SU-DHL-6 (cell line): ENCODE results near the gene NPB.

ENCODE experiments used
- H2AFZ ChIP-seq: fragments of 200-600 bp; sonication (generic); 2 replicates; pipeline ENCODE4 v1.6.1; 2014; ENCODE audit warnings: low read depth, mild to moderate bottlenecking, moderate library complexity, mixed read lengths, antibody characterized with exemption, low read length; ENCODE audit not compliant: severe bottlenecking
- H3F3A ChIP-seq: fragments of 200-600 bp; shearing (Covaris generic); 2 replicates; pipeline ENCODE4 v1.6.0; 2016; ENCODE audit warnings: antibody characterized with exemption, mild to moderate bottlenecking; ENCODE audit not compliant: insufficient read depth
- H3K27ac ChIP-seq: fragments of 200-600 bp; sonication (generic); 2 replicates; pipeline ENCODE4 v1.5.1; 2016; ENCODE audit warnings: low read depth, mild to moderate bottlenecking, low read length, moderate library complexity, mixed read lengths
- H3K27me3 ChIP-seq: fragments of 200-600 bp; sonication (generic), shearing (Covaris generic); 2 replicates; pipeline ENCODE4 v1.6.0; 2014; ENCODE audit warnings: mild to moderate bottlenecking, low read length
- H3K36me3 ChIP-seq: fragments of 200-600 bp; sonication (generic); 2 replicates; pipeline ENCODE4 v1.6.1; 2014; ENCODE audit warnings: mild to moderate bottlenecking, low read length, mixed read lengths
- H3K4me2 ChIP-seq: fragments of 300-600, 200-600 bp; shearing (Covaris generic), sonication (generic); 2 replicates; pipeline ENCODE4 v1.6.0; 2014; ENCODE audit warnings: low read length, low read depth, mild to moderate bottlenecking; ENCODE audit not compliant: poor library complexity, severe bottlenecking
- H3K4me3 ChIP-seq: fragments of 200-600 bp; sonication (generic); 2 replicates; pipeline ENCODE4 v1.5.1; 2014; ENCODE audit warnings: antibody characterized with exemption, low read length, mild to moderate bottlenecking, mixed read lengths; ENCODE audit not compliant: insufficient read depth, poor library complexity, severe bottlenecking
- H3K79me2 ChIP-seq: fragments of 200-600 bp; sonication (generic); 2 replicates; pipeline ENCODE4 v1.6.1; 2014; ENCODE audit warnings: mild to moderate bottlenecking, low read length, moderate library complexity; ENCODE audit not compliant: insufficient read depth
- H3K9ac ChIP-seq: fragments of 200-600 bp; sonication (generic); 2 replicates; pipeline ENCODE4 v1.7.0; 2014; ENCODE audit warnings: mild to moderate bottlenecking, low read length
- H3K9me2 ChIP-seq: fragments of 200-600 bp; sonication (generic); replicated peaks from 2 replicates; pipeline ENCODE4 v1.6.1; 2014; ENCODE audit warnings: low read length; ENCODE audit not compliant: insufficient read depth
- H3K9me3 ChIP-seq: fragments of 200-600 bp; sonication (generic); 2 replicates; pipeline ENCODE4 v1.6.1; 2014; ENCODE audit warnings: low read length, mixed read lengths; ENCODE audit not compliant: insufficient read depth
- H4K20me1 ChIP-seq: fragments of 200-600 bp; sonication (generic); 2 replicates; pipeline ENCODE4 v1.6.1; 2014; ENCODE audit warnings: low read depth, mild to moderate bottlenecking, antibody characterized with exemption, low read length, moderate library complexity, mixed read lengths
- CTCF ChIP-seq: fragments of 200-600 bp; sonication (generic); IDR thresholded peaks from one replicate; pipeline ENCODE4 v1.5.1; 2017; ENCODE audit warnings: antibody characterized with exemption, mild to moderate bottlenecking, low read length, moderate library complexity; ENCODE audit not compliant: insufficient read depth, poor library complexity, severe bottlenecking
- EZH2phosphoT487 ChIP-seq: fragments of 200-600 bp; sonication (generic), shearing (Covaris generic); conservative IDR thresholded peaks from 2 replicates; pipeline ENCODE4 v1.6.1; 2018; ENCODE audit warnings: mild to moderate bottlenecking, antibody characterized with exemption, low read length, moderate library complexity, mixed read lengths

The NPB gene

GRCh38 chr17:81951785-81952684 is 50.0 kb downstream of the NPB start:
- no peaks in the 10 kb centered on the region for H4K20me1 ChIP-seq
- H3K27ac ChIP-seq, result peak overlapping the region; percentile 83
- no peak overlapping the region for H2AFZ ChIP-seq
- no peak for TF ChIP-seq EZH2phosphoT487
- TF ChIP-seq CTCF, result no peak
- H3K36me3 ChIP-seq, result no peaks in the 10 kb centered on the region
- H3K4me3 ChIP-seq, result no peak overlapping the region
- H3K4me2 ChIP-seq, result peak overlapping the region; percentile 17
- no peaks in the 10 kb centered on the region for H3K27me3 ChIP-seq
- H3K79me2 ChIP-seq, result peaks cover 7% of the 10 kb centered on the region
- H3K9me2 ChIP-seq, result no peaks in the 10 kb centered on the region
- H3K9ac ChIP-seq, result peak overlapping the region; percentile 27; the same call in 1 of the 2 replicates
- H3K9me3 ChIP-seq, result no peaks in the 10 kb centered on the region
- H3F3A ChIP-seq, result peaks cover 28% of the 10 kb centered on the region
